CD4-positive, alpha-beta T cell (primary cell): Measurements from ENCODE around the gene MCTP2. TPM values are rescaled to one million over a fixed set of nuclear protein-coding genes. Genes with fewer than 3 reads are reported as not detected.

Experiments
- ATAC-seq: fragments of 200-7000 bp; cut with Tn5 transposase; one replicate; pipeline ENCODE4 v1.10.0; 2022; ENCODE audit warnings: mild to moderate bottlenecking; ENCODE audit not compliant: poor library complexity
- CTCF ChIA-PET: fragments of 350-600 bp; sonication (Branson Sonifier 250); formaldehyde crosslinking; loops from one replicate; lab custom pipeline; 2021; ENCODE audit warnings: antibody characterized with exemption, inconsistent platforms; lab: Charles Lee
- POLR2A ChIA-PET: fragments of 350-600 bp; sonication (Branson Sonifier 250); formaldehyde crosslinking; loops from one replicate; lab custom pipeline; 2021; ENCODE audit warnings: antibody characterized with exemption, inconsistent platforms; lab: Charles Lee
- DNase-seq, 14 experiments: peaks; one replicate each; pipeline ENCODE4 v3.0.0-alpha.2; 2013 to 2020; ENCODE audit warnings: mixed read lengths in 2 of 14
- H3K27ac ChIP-seq, 2 donors: one replicate each; pipeline versions ENCODE4 v1.5.1 to v1.7.0; 2013; ENCODE audit warnings: low read length in 2 of 2, low read depth in 1 of 2, mild to moderate bottlenecking in 1 of 2
- H3K27me3 ChIP-seq, 2 experiments: 1 replicate in 1 of 2; 2 replicates in 1 of 2; pipeline versions ENCODE4 v1.6.1 to v1.7.0; 2013; ENCODE audit warnings: low read length in 2 of 2, control low read depth in 1 of 2, mild to moderate bottlenecking in 1 of 2, moderate library complexity in 1 of 2; ENCODE audit not compliant: insufficient read depth in 2 of 2, control insufficient read depth in 1 of 2
- H3K36me3 ChIP-seq: one replicate; pipeline ENCODE4 v1.6.1; 2013; ENCODE audit warnings: low read length, control low read depth; ENCODE audit not compliant: insufficient read depth
- H3K4me1 ChIP-seq: one replicate; pipeline ENCODE4 v1.6.1; 2013; ENCODE audit warnings: low read length, control low read depth; ENCODE audit not compliant: insufficient read depth
- H3K4me3 ChIP-seq: one replicate; pipeline ENCODE4 v1.5.1; 2013; ENCODE audit warnings: mild to moderate bottlenecking, low read length, moderate library complexity
- H3K9me3 ChIP-seq, 2 experiments: 1 replicate in 1 of 2; 2 replicates in 1 of 2; pipeline versions ENCODE4 v1.6.1 to v1.7.0; 2013; ENCODE audit warnings: low read length in 2 of 2, mild to moderate bottlenecking in 2 of 2, control low read depth in 1 of 2, moderate library complexity in 1 of 2; ENCODE audit not compliant: control insufficient read depth in 1 of 2, insufficient read depth in 1 of 2
- H3K27ac Mint-ChIP-seq: one replicate; pipeline ENCODE4 v1.8.0; 2020; ENCODE audit warnings: mixed read lengths
- H3K27me3 Mint-ChIP-seq: one replicate; pipeline ENCODE4 v1.8.0; 2021; ENCODE audit warnings: mixed read lengths
- H3K36me3 Mint-ChIP-seq: one replicate; pipeline ENCODE4 v1.8.0; 2021; ENCODE audit warnings: low read depth, mixed read lengths
- H3K4me1 Mint-ChIP-seq: one replicate; pipeline ENCODE4 v1.8.0; 2021; ENCODE audit warnings: low read depth, mixed read lengths
- H3K4me3 Mint-ChIP-seq: one replicate; pipeline ENCODE4 v1.8.0; 2020; ENCODE audit warnings: mild to moderate bottlenecking, mixed read lengths
- H3K9me3 Mint-ChIP-seq: one replicate; pipeline ENCODE4 v1.8.0; 2020; ENCODE audit warnings: mixed read lengths
- intact Hi-C, 2 experiments: fragments of 100-400 bp; cut with DNase I in 1 of 2; cut with micrococcal nuclease in 1 of 2; formaldehyde crosslinking; loops; one replicate each; pipeline versions ENCODE4 v1.15.1 to v1.9.0; 2023 to 2025; cut with DNase I, micrococcal nuclease
- total RNA-seq, 174 experiments: library from RNA in 2 of 174; stranded (reverse) in 2 of 174; gene quantifications; one replicate each; pipeline ENCODE4 v1.2.3 and lab custom pipeline; 2021 to 2026
- TF ChIP-seq, protein P1 (sequence below): fragments of 200-600 bp; IDR thresholded peaks from one replicate; pipeline ENCODE4 v1.8.0; 2022; ENCODE audit warnings: antibody characterized with exemption, mild to moderate bottlenecking

MCTP2 gene
- total RNA-seq, 2 experiments from 2014 or later, result 8.0 to 10.8 TPM

- no peak for DNase-seq
- H3K9me3 Mint-ChIP-seq, result no peaks in the 10 kb centered on the region
- Histone ChIP-seq H3K36me3 (no peaks in the 10 kb centered on the region), H3K4me3 (no peak overlapping the region), H3K4me1 (peaks cover 27% of the 10 kb centered on the region), H3K27me3 (no peaks in the 10 kb centered on the region), H3K27ac (no peak overlapping the region), H3K9me3 (no peaks in the 10 kb centered on the region)
- H3K27me3 Mint-ChIP-seq, result no peaks in the 10 kb centered on the region
- ChIA-PET POLR2A (no interaction called here), CTCF (no interaction called here)
- no peak overlapping the region for H3K4me3 Mint-ChIP-seq
- intact Hi-C loops, result loop anchor here in 1 of 2 experiments (5.0 to 10.0 kb wide), 2 partner anchors 62 to 91 kb away; no protein-coding TSS in a partner anchor
- H3K4me1 Mint-ChIP-seq, result peaks cover 50% of the 10 kb centered on the region
- TF ChIP-seq, protein P1, sequence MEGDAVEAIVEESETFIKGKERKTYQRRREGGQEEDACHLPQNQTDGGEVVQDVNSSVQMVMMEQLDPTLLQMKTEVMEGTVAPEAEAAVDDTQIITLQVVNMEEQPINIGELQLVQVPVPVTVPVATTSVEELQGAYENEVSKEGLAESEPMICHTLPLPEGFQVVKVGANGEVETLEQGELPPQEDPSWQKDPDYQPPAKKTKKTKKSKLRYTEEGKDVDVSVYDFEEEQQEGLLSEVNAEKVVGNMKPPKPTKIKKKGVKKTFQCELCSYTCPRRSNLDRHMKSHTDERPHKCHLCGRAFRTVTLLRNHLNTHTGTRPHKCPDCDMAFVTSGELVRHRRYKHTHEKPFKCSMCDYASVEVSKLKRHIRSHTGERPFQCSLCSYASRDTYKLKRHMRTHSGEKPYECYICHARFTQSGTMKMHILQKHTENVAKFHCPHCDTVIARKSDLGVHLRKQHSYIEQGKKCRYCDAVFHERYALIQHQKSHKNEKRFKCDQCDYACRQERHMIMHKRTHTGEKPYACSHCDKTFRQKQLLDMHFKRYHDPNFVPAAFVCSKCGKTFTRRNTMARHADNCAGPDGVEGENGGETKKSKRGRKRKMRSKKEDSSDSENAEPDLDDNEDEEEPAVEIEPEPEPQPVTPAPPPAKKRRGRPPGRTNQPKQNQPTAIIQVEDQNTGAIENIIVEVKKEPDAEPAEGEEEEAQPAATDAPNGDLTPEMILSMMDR, result no peak
- H3K36me3 Mint-ChIP-seq, result no peaks in the 10 kb centered on the region
- ATAC-seq, result no peak
- H3K27ac Mint-ChIP-seq, result no peak overlapping the region
Measured at GRCh38 chr15:94234300-94234699, 2.9 kb downstream of the MCTP2 start.

DNA sequence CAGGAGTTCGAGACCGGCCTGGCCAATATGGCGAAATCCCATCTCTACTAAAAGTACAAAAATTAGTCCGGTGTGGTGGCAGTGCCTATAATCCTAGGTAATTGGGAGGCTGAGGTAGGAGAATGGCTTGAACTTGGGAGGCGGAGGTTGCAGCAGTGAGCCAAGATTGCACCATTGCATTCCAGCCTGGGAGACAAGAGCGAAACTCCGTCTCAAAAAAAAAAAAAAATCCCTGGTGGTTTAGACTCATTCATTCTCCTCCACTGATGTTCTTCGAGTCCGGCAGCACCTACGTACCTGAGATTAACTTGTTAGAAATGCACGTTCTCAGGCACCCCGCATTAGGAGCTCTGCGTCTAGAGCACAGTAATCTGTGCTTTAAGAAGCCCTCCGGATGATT lies 3.7 kb downstream of the MCTP2 start:
- ChIA-PET POLR2A (no interaction called here), CTCF (no interaction called here)
- Mint-ChIP-seq H3K27ac (no peak overlapping the region), H3K4me1 (peaks cover 50% of the 10 kb centered on the region), H3K9me3 (no peaks in the 10 kb centered on the region), H3K27me3 (no peaks in the 10 kb centered on the region), H3K4me3 (no peak overlapping the region), H3K36me3 (no peaks in the 10 kb centered on the region)
- Histone ChIP-seq H3K36me3 (no peaks in the 10 kb centered on the region), H3K27ac (no peak overlapping the region), H3K4me3 (no peak overlapping the region), H3K9me3 (no peaks in the 10 kb centered on the region), H3K27me3 (no peaks in the 10 kb centered on the region), H3K4me1 (peaks cover 22% of the 10 kb centered on the region)
- TF ChIP-seq, protein P1, result no peak
- DNase-seq (no peak), ATAC-seq (no peak)
- intact Hi-C loops, result loop anchor here in 1 of 2 experiments (10.0 kb wide), 1 partner anchor 90 kb away; no protein-coding TSS in a partner anchor

- no peaks in the 10 kb centered on the region for H3K27me3 Mint-ChIP-seq
- TF ChIP-seq, protein P1, result no peak
- H3K9me3 Mint-ChIP-seq, result no peaks in the 10 kb centered on the region
- H3K4me1 Mint-ChIP-seq, result peaks cover 44% of the 10 kb centered on the region
- ATAC-seq (no peak), DNase-seq (no peak)
- Histone ChIP-seq H3K27me3 (no peaks in the 10 kb centered on the region), H3K4me3 (no peak overlapping the region), H3K36me3 (no peaks in the 10 kb centered on the region), H3K9me3 (no peaks in the 10 kb centered on the region), H3K27ac (no peak overlapping the region), H3K4me1 (peaks cover 16% of the 10 kb centered on the region)
- no peaks in the 10 kb centered on the region for H3K36me3 Mint-ChIP-seq
- ChIA-PET POLR2A (no interaction called here), CTCF (no interaction called here)
- intact Hi-C loops, result loop anchor here in 1 of 2 experiments (10.0 kb wide), 1 partner anchor 89 kb away; no protein-coding TSS in a partner anchor
- no peak overlapping the region for H3K27ac Mint-ChIP-seq
- no peak overlapping the region for H3K4me3 Mint-ChIP-seq
Measured at GRCh38 chr15:94235646-94236045, 4.3 kb downstream of the MCTP2 start.
